Psoas muscle (tissue), 8 donors: ENCODE measurements around the gene ARL2BP. TPM values are rescaled to one million over a fixed set of nuclear protein-coding genes. Genes with fewer than 3 reads are reported as not detected.

Source experiments
- ATAC-seq, 4 donors: fragments of 200-7000 bp; cut with Tn5 transposase; one replicate each; pipeline ENCODE4 v1.9.1; 2020; ENCODE audit warnings: moderate library complexity in 3 of 4, mild to moderate bottlenecking in 2 of 4
- DNase-seq, 2 donors: peaks; one replicate each; pipeline ENCODE4 v3.0.0-alpha.2; 2020
- H3K27ac ChIP-seq: fragments of 200-600 bp; one replicate; pipeline ENCODE4 v1.8.0; 2022
- H3K27me3 ChIP-seq, 3 donors: fragments of 200-600 bp in 1 of 3; one replicate each; pipeline versions ENCODE4 v1.6.1 to v1.8.0; 2013 to 2022; ENCODE audit warnings: low read length in 2 of 3, mild to moderate bottlenecking in 2 of 3, moderate library complexity in 1 of 3; ENCODE audit not compliant: insufficient read depth in 3 of 3
- H3K36me3 ChIP-seq, 2 donors: fragments of 200-600 bp in 1 of 2; one replicate each; pipeline versions ENCODE4 v1.6.1 to v1.8.0; 2013 to 2022; ENCODE audit warnings: low read depth in 1 of 2, mild to moderate bottlenecking in 1 of 2, moderate library complexity in 1 of 2; ENCODE audit not compliant: insufficient read depth in 1 of 2
- H3K4me1 ChIP-seq: fragments of 200-600 bp; one replicate; pipeline ENCODE4 v1.8.0; 2022
- H3K4me3 ChIP-seq: fragments of 200-600 bp; one replicate; pipeline ENCODE4 v1.8.0; 2022; ENCODE audit warnings: mild to moderate bottlenecking
- H3K9me3 ChIP-seq: fragments of 200-600 bp; one replicate; pipeline ENCODE4 v1.8.0; 2022
- CTCF ChIP-seq: fragments of 200-600 bp; IDR thresholded peaks from one replicate; pipeline ENCODE4 v1.8.0; 2022; ENCODE audit warnings: antibody characterized with exemption
- WGBS, 3 donors: extraction: QIAGEN DNeasy Blood & Tissue Kit; methylation state at CpG; one replicate each; pipeline versions ENCODE4 v1.1.6 to v1.1.7; 2013; 5-methylcytosine and 5-hydroxymethylcytosine counted together
- intact Hi-C, 2 donors: fragments of 100-400 bp; cut with DNase I; formaldehyde crosslinking; loops; one replicate each; pipeline versions ENCODE4 v1.11.0 to v1.14.2; 2022
- polyA plus RNA-seq, 3 donors: library from polyadenylated mRNA; stranded (reverse); fragments of 200-250 nt; gene quantifications; one replicate each; pipeline ENCODE4 v1.2.3, GENCODE V29; 2013
- total RNA-seq, 4 donors: library from RNA; stranded (reverse); fragmentation: NEBNext Ultra II Directional in 2 of 4; extraction: Animal tissue kit (Norgen Biotek cat#: 25700) in 2 of 4; gene quantifications; one replicate each; pipeline versions ENCODE4 v1.2.1 to v1.2.4, GENCODE V29; 2021 to 2023
- donor health status: healthy with polysubstance abuse.
- donor health status: DM: no; HTN: no; CAD: no; lungs with moderate emphysema.
- donor health status: Bipolar disorder and iron deficiency.
- donor health status: healthy.
- donor health status: DM: yes; HTN: yes; CAD: no.
- donor health status: DM: no; HTN: no; CAD: no.
- donor health status: DM: no; HTN: no; CAD: no.
- donor health status: DM: yes; HTN: yes; CAD: no.

Gene ARL2BP
- total and polyA plus RNA-seq, 7 donors, result 25.2 to 88.3 (median 39.9) TPM

GRCh38 chr16:57224651-57225335, 20.3 kb upstream of the ARL2BP start:
- Histone ChIP-seq H3K4me1 (no peaks in the 10 kb centered on the region), H3K36me3 (peaks cover 12 to 98% of the 10 kb centered on the region in 2 donors), H3K27me3 (no peaks in the 10 kb centered on the region), H3K4me3 (no peak overlapping the region), H3K27ac (no peak overlapping the region), H3K9me3 (no peaks in the 10 kb centered on the region)
- intact Hi-C loops, result no loop called here
- WGBS, 3 donors, result 93 to 99% (median 94%) methylated on average over 6 of the region's 6 CpGs
- ATAC-seq (no peak), DNase-seq (no peak)
- no peak for TF ChIP-seq CTCF

- DNase-seq (no peak), ATAC-seq (no peak)
- H3K9me3 ChIP-seq, result no peaks in the 10 kb centered on the region
- no peak for TF ChIP-seq CTCF
- H3K4me1 ChIP-seq, result no peaks in the 10 kb centered on the region
- 94 to 97% (median 96%) methylated on average over 7 of the region's 7 CpGs for WGBS, 3 donors
- no peaks in the 10 kb centered on the region for H3K27me3 ChIP-seq
- H3K27ac ChIP-seq, result no peak overlapping the region
- H3K36me3 ChIP-seq, result peaks cover 12 to 100% of the 10 kb centered on the region in 2 donors
- intact Hi-C loops, result no loop called here
- no peak overlapping the region for H3K4me3 ChIP-seq
These were observed 19.1 kb upstream of the ARL2BP start for GRCh38 chr16:57225978-57226377.

- Histone ChIP-seq H3K4me1 (no peaks in the 10 kb centered on the region), H3K27me3 (no peaks in the 10 kb centered on the region), H3K4me3 (no peak overlapping the region), H3K27ac (no peak overlapping the region), H3K9me3 (no peaks in the 10 kb centered on the region), H3K36me3 (peaks cover 6 to 100% of the 10 kb centered on the region in 2 donors)
- WGBS, 3 donors, result 74 to 80% (median 77%) methylated on average over 4 of the region's 4 CpGs
- no peak for TF ChIP-seq CTCF
- DNase-seq (no peak), ATAC-seq (no peak)
- intact Hi-C loops, result no loop called here
These were observed 18.1 kb upstream of the ARL2BP start for GRCh38 chr16:57226701-57227621.

GRCh38 chr16:57229079-57229478, 16.0 kb upstream of the ARL2BP start:
- Histone ChIP-seq H3K27ac (no peak overlapping the region), H3K4me3 (no peak overlapping the region), H3K27me3 (no peaks in the 10 kb centered on the region), H3K36me3 (peaks cover 11 to 100% of the 10 kb centered on the region in 2 donors), H3K9me3 (no peaks in the 10 kb centered on the region), H3K4me1 (no peaks in the 10 kb centered on the region)
- intact Hi-C loops, result no loop called here
- DNase-seq (no peak), ATAC-seq (no peak)
- no peak for TF ChIP-seq CTCF
- 85 to 96% (median 86%) methylated on average over 1 of the region's 1 CpG for WGBS, 3 donors
